Measurements from ENCODE around the gene KNG1. TPM values are rescaled to one million over a fixed set of nuclear protein-coding genes. Genes with fewer than 3 reads are reported as not detected.

KNG1 gene
- polyA plus RNA-seq, 2 of the 4 experiments (the other 2 are of a cell fraction), result 0.05 TPM; not detected in 1

- ATAC-seq (no peak), FAIRE-seq (no peak), DNase-seq (ENCODE audit: low read depth in 1 of 2, low spot score in 1 of 2) (no peak)
- TF ChIP-seq NR3C1 (IDR thresholded peaks at IDR 0.05) (no peak), ESRRA (IDR thresholded peaks at IDR 0.05; ENCODE audit: borderline replicate concordance, low read length) (no peak), PHF8 (IDR thresholded peaks at IDR 0.05; ENCODE audit: borderline replicate concordance, low read depth) (no peak), TFCP2L1 (CRISPR knock-in tag; IDR thresholded peaks at IDR 0.05) (no peak), CHD4 (IDR thresholded peaks at IDR 0.05; ENCODE audit: borderline replicate concordance) (no peak), HOXB13 (CRISPR knock-in tag; IDR thresholded peaks at IDR 0.05; ENCODE audit: low read depth) (no peak), HDAC2 (IDR thresholded peaks at IDR 0.05) (no peak), ZNF302 (CRISPR knock-in tag; IDR thresholded peaks at IDR 0.05) (no peak), FOXS1 (CRISPR knock-in tag; IDR thresholded peaks at IDR 0.05) (no peak), EP300 (IDR thresholded peaks at IDR 0.05) (no peak), MYC (IDR thresholded peaks at IDR 0.05; ENCODE audit: borderline replicate concordance, low read length) (no peak), EHF (CRISPR knock-in tag; IDR thresholded peaks at IDR 0.05) (no peak), MAZ (IDR thresholded peaks at IDR 0.05; ENCODE audit: borderline replicate concordance, low read depth, low read length) (no peak), RAD21 (conservative IDR thresholded peaks at IDR 0.05 in 1 of 2, IDR thresholded peaks at IDR 0.05 in 1 of 2) (no peak), PBX3 (IDR thresholded peaks at IDR 0.05) (no peak), HMGXB4 (CRISPR knock-in tag; IDR thresholded peaks at IDR 0.05; ENCODE audit: borderline replicate concordance) (no peak), EHMT2 (IDR thresholded peaks at IDR 0.05; ENCODE audit: low read depth) (no peak), POLR2A (IDR thresholded peaks at IDR 0.05; ENCODE audit: low read length) (no peak)
- no peaks in the 10 kb centered on the region for H3K9me3 ChIP-seq
- POLR2A ChIA-PET, result no interaction called here
- H3K4me1 ChIP-seq, result peaks cover 33% of the 10 kb centered on the region
- WGBS (ENCODE audit: missing lambda C conversion rate), result 96% methylated on average over 2 of the region's 2 CpGs
- H3K27ac ChIP-seq, result 0 out of 6 replicates have a peak overlapping the region, but pooled peaks of 1 of the 2 experiments have one; percentile 22
- H3K4me2 ChIP-seq, result no peak overlapping the region
- CTCF ChIA-PET, result no interaction called here
- no peak overlapping the region for H3K4me3 ChIP-seq
Observed at GRCh38 chr3:186750316-186750715, 33.2 kb downstream of the KNG1 start.

GRCh38 chr3:186751480-186751879 is 34.3 kb downstream of the KNG1 start:
- 87% methylated on average over 2 of the region's 3 CpGs for WGBS (ENCODE audit: missing lambda C conversion rate)
- Histone ChIP-seq H3K4me3 (no peak overlapping the region), H3K9me3 (no peaks in the 10 kb centered on the region), H3K27ac (peak overlapping the region in 1 of 2 experiments; percentile 66; a peak in 2 of 6 replicates), H3K4me2 (no peak overlapping the region), H3K4me1 (peaks cover 21% of the 10 kb centered on the region)
- CTCF ChIA-PET, result no interaction called here
- POLR2A ChIA-PET, result no interaction called here
- FAIRE-seq (no peak), ATAC-seq (no peak), DNase-seq (ENCODE audit: low read depth in 1 of 2, low spot score in 1 of 2) (no peak)
- TF ChIP-seq KDM5A (IDR thresholded peaks at IDR 0.05) (no peak), PHF8 (IDR thresholded peaks at IDR 0.05; ENCODE audit: borderline replicate concordance, low read depth) (no peak), POLR2AphosphoS2 (conservative IDR thresholded peaks at IDR 0.05; ENCODE audit: low read length) (no peak), MAX (IDR thresholded peaks at IDR 0.05) (no peak), CBX2 (IDR thresholded peaks at IDR 0.05; ENCODE audit: borderline replicate concordance, low read depth) (no peak), CBX8 (IDR thresholded peaks at IDR 0.05) (no peak), CHD2 (IDR thresholded peaks at IDR 0.05; ENCODE audit: low read length, partially characterized antibody) (no peak), REST (IDR thresholded peaks at IDR 0.05) (no peak), ATOH8 (CRISPR knock-in tag; IDR thresholded peaks at IDR 0.05; ENCODE audit: low read depth) (no peak), MAFK (IDR thresholded peaks at IDR 0.05; ENCODE audit: partially characterized antibody) (no peak), FOXS1 (CRISPR knock-in tag; IDR thresholded peaks at IDR 0.05) (no peak), MYC (IDR thresholded peaks at IDR 0.05; ENCODE audit: borderline replicate concordance, low read length) (no peak), RNF2 (IDR thresholded peaks at IDR 0.05; ENCODE audit: borderline replicate concordance, low read depth) (no peak), RCOR1 (IDR thresholded peaks at IDR 0.05; ENCODE audit: low read depth, low read length) (no peak), ELK1 (IDR thresholded peaks at IDR 0.05; ENCODE audit: low read depth, low read length) (no peak), ZFP36 (IDR thresholded peaks at IDR 0.05; ENCODE audit: borderline replicate concordance, partially characterized antibody) (no peak)

All from A549 (cell line).